HEK293T (cell line): ENCODE measurements around the gene PDIA4.
"Not testable (repeated sequence)": the region's sequence is repeated elsewhere in the genome, so short reads cannot be mapped to it uniquely, and the experiment has no call there.

Experiments
- CTCF ChIA-PET: fragments of 350-600 bp; formaldehyde crosslinking; extraction: SDS; loops from one replicate; lab custom pipeline; 2021; ENCODE audit warnings: antibody characterized with exemption, inconsistent platforms; lab: Yijun Ruan, JAX
- POLR2A ChIA-PET: fragments of 350-600 bp; formaldehyde crosslinking; extraction: SDS; loops from one replicate; lab custom pipeline; 2020; ENCODE audit warnings: antibody characterized with exemption, inconsistent platforms; lab: Yijun Ruan, JAX
- DNase-seq: peaks from one replicate; pipeline ENCODE4 v3.0.0; 2012; ENCODE audit warnings: mixed read lengths; ENCODE audit errors: extremely low spot score
- ARNT ChIP-seq: fragments of 450-650 bp; IDR thresholded peaks from 2 replicates; pipeline ENCODE4 v1.6.1; 2017; ENCODE audit warnings: mild to moderate bottlenecking
- BHLHE40 ChIP-seq: fragments of 450-650 bp; IDR thresholded peaks from 2 replicates; pipeline ENCODE4 v1.6.1; 2016; ENCODE audit warnings: mild to moderate bottlenecking, moderate library complexity, borderline replicate concordance
- CTBP1 ChIP-seq: fragments of 450-650 bp; IDR thresholded peaks from 2 replicates; pipeline ENCODE4 v1.6.1; 2016; ENCODE audit warnings: borderline replicate concordance
- ELF4 ChIP-seq: fragments of 450-650 bp; IDR thresholded peaks from 2 replicates; pipeline ENCODE4 v1.6.1; 2017; ENCODE audit warnings: antibody characterized with exemption
- FOXA1 ChIP-seq: fragments of 450-650 bp; IDR thresholded peaks from 2 replicates; pipeline ENCODE4 v1.6.1; 2016; ENCODE audit warnings: mild to moderate bottlenecking
- FOXK2 ChIP-seq: fragments of 450-650 bp; IDR thresholded peaks from 2 replicates; pipeline ENCODE4 v1.6.1; 2016; ENCODE audit warnings: mild to moderate bottlenecking
- FOXM1 ChIP-seq: fragments of 450-650 bp; IDR thresholded peaks from 2 replicates; pipeline ENCODE4 v1.6.1; 2017; ENCODE audit warnings: mild to moderate bottlenecking, borderline replicate concordance
- HDGF ChIP-seq: fragments of 450-650 bp; IDR thresholded peaks from 2 replicates; pipeline ENCODE4 v1.6.1; 2017; ENCODE audit warnings: antibody characterized with exemption, borderline replicate concordance
- L3MBTL2 ChIP-seq: fragments of 450-650 bp; conservative IDR thresholded peaks from 2 replicates; pipeline ENCODE4 v1.6.1; 2016; ENCODE audit warnings: mild to moderate bottlenecking
- LEF1 ChIP-seq: fragments of 450-650 bp; IDR thresholded peaks from 2 replicates; pipeline ENCODE4 v1.6.1; 2017; ENCODE audit warnings: mild to moderate bottlenecking, borderline replicate concordance
- NFRKB ChIP-seq: fragments of 450-650 bp; IDR thresholded peaks from 2 replicates; pipeline ENCODE4 v1.6.1; 2016; ENCODE audit warnings: mild to moderate bottlenecking, moderate library complexity
- PKNOX1 ChIP-seq: fragments of 450-650 bp; IDR thresholded peaks from 2 replicates; pipeline ENCODE4 v1.6.1; 2016
- SP1 ChIP-seq: fragments of 450-650 bp; IDR thresholded peaks from 2 replicates; pipeline ENCODE4 v1.6.1; 2017
- SUZ12 ChIP-seq: fragments of 450-650 bp; IDR thresholded peaks from 2 replicates; pipeline ENCODE4 v1.6.1; 2016; ENCODE audit warnings: mild to moderate bottlenecking
- TARDBP ChIP-seq: fragments of 450-650 bp; IDR thresholded peaks from 2 replicates; pipeline ENCODE4 v1.6.1; 2016
- ZNF384 ChIP-seq: fragments of 450-650 bp; IDR thresholded peaks from 2 replicates; pipeline ENCODE4 v1.6.1; 2016

The PDIA4 gene

DNA sequence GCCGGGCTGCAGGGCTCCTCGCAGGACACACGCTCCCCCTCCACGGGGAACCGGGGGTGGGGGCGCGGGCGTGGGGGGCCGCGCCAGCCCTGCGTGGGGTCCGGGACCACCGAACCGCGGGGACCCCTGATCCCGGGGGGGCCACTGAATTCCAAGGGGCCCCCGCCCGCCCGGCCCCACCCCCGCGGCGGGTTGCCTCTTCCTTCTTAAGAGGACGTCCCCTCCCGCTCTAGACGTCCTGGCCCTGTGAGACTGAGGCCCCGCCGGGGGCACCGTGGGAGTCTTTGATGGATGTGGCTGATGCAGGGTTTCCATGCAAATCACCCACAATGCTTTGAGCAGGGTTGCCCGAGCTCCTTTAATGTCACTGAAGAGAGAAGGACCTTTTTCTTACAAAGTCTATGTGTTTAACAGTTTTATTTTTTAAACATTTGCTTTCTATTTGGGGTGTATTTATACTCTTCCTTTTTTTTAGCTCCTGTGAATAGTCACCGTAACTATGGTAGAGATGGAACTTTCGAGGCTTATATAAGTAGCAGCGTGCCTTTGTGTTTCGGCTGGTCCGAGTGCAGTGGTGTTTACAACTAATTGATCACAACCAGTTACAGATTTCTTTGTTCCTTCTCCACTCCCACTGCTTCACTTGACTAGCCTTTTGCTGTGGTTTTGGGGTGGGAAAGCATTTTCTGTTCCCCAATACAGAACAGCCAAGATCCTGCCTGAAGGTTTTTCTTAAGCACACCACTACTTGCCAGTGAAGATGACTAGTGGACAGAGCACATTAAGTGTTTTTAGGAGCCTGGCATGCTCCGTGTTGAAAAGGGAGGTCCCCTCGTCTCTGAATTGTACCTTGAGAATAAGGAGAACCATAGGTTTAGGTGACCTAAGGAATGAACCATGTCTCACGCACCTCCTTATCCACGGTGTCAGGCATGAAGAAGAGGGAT, 44.8 kb downstream of the PDIA4 start:
- TF ChIP-seq ARNT = 0 out of 2 replicates have a peak, but pooled peaks have one; percentile 48
- TF ChIP-seq FOXK2 = peak; percentile 94; the same call in 1 of the 2 replicates
- TF ChIP-seq LEF1 = no peak
- TF ChIP-seq ZNF384 = no peak
- peak; percentile 49; the same call in 1 of the 2 replicates for TF ChIP-seq CTBP1
- TF ChIP-seq ELF4 = no peak
- no peak for TF ChIP-seq L3MBTL2
- TF ChIP-seq NFRKB = no peak
- no peak for TF ChIP-seq FOXA1
- TF ChIP-seq PKNOX1 = peak; percentile 85
- TF ChIP-seq BHLHE40 = no peak
- TF ChIP-seq SUZ12 = no peak; the same call in none of the 2 replicates
- TF ChIP-seq HDGF = no peak
- no peak for TF ChIP-seq SP1
- peak; percentile 3; the same call in 1 of the 2 replicates for TF ChIP-seq TARDBP
- TF ChIP-seq FOXM1 = peak; percentile 57; the same call in 1 of the 2 replicates

GRCh38 chr7:148982654-148983199, 45.6 kb downstream of the PDIA4 start:
- POLR2A ChIA-PET = interaction anchor here (0.6 to 2.0 kb wide), 7 partner anchors 18 to 284 kb away, joined by 3 to 9 read pairs (median 4); partner anchors contain the start of genes CUL1, ZNF282 and ZNF398
- DNase-seq = peak; percentile 50
- CTCF ChIA-PET = interaction anchor here (0.7 to 1.5 kb wide), 5 partner anchors 14 to 502 kb away, joined by 3 to 5 read pairs (median 3); no protein-coding TSS in a partner anchor
- TF ChIP-seq TARDBP = no peak
- TF ChIP-seq HDGF = no peak
- TF ChIP-seq L3MBTL2 = 0 out of 2 replicates have a peak, but pooled peaks have one; percentile 27
- peak; percentile 67; the same call in 1 of the 2 replicates for TF ChIP-seq FOXM1

More for the DNA sequence above, 44.8 kb downstream of the PDIA4 start:
- ChIA-PET POLR2A (interaction anchor here (0.6 to 2.0 kb wide), 7 partner anchors 17 to 285 kb away, joined by 3 to 9 read pairs (median 4); partner anchors contain the start of genes CUL1, ZNF282 and ZNF398), CTCF (interaction anchor here (0.7 to 1.5 kb wide), 4 partner anchors 16 to 502 kb away, joined by 3 to 5 read pairs (median 4); no protein-coding TSS in a partner anchor)
- peak; percentile 94 for DNase-seq

DNA sequence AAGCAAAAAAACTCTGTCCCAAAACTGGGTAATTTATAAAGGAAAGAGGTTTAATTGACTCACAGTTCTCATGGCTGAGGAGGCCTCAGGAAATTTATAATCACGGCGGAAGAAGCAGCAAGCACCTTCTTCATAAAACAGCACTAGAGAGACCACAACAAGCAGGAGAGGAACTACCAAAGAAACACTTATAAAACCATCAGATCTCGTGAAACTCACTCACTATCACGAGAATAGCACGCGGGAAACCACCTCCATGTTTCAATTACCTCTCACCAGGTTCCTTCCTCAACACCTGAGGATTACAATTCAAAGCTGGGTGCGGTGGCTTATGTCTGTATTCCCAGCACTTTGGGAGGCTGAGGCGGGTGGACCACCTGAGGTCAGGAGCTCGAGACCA, 48.5 kb downstream of the PDIA4 start:
- DNase-seq = no peak
- POLR2A ChIA-PET = interaction anchor here (1.0 kb wide), 1 partner anchor 86 kb away, joined by 3 read pairs; no protein-coding TSS in a partner anchor
- TF ChIP-seq FOXK2 (no peak), PKNOX1 (no peak), ARNT (no peak), TARDBP (no peak), FOXM1 (no peak), ZNF384 (no peak), FOXA1 (no peak), BHLHE40 (no peak), SUZ12 (no peak), ELF4 (no peak), L3MBTL2 (no peak)
- CTCF ChIA-PET = interaction anchor here (1.5 kb wide), 1 partner anchor 17 kb away, joined by 14 read pairs; no protein-coding TSS in a partner anchor

- not testable (repeated sequence) for DNase-seq
- POLR2A ChIA-PET = interaction anchor here (1.0 kb wide), 1 partner anchor 87 kb away, joined by 3 read pairs; no protein-coding TSS in a partner anchor
- CTCF ChIA-PET = interaction anchor here (1.5 kb wide), 1 partner anchor 16 kb away, joined by 14 read pairs; no protein-coding TSS in a partner anchor
Measured at GRCh38 chr7:148979072-148979471, 49.2 kb downstream of the PDIA4 start.

GRCh38 chr7:148978091-148978490, 50.2 kb downstream of the PDIA4 start:
- TF ChIP-seq PKNOX1 = no peak
- no peak for TF ChIP-seq L3MBTL2
- no peak for TF ChIP-seq LEF1
- no peak for TF ChIP-seq SP1
- no peak for TF ChIP-seq HDGF
- TF ChIP-seq ZNF384 = no peak
- no peak for TF ChIP-seq ARNT
- no peak for TF ChIP-seq TARDBP
- TF ChIP-seq BHLHE40 = no peak
- TF ChIP-seq FOXK2 = no peak
- TF ChIP-seq SUZ12 = no peak
- TF ChIP-seq FOXM1 = no peak
- no peak for TF ChIP-seq FOXA1
- no peak for TF ChIP-seq NFRKB
- TF ChIP-seq CTBP1 = no peak
- no peak for TF ChIP-seq ELF4
- POLR2A ChIA-PET = no interaction called here
- no peak for DNase-seq
- CTCF ChIA-PET = interaction anchor here (0.6 kb wide), 1 partner anchor 697 kb away, joined by 3 read pairs; no protein-coding TSS in a partner anchor
